H1 (cell line): ENCODE data around the gene CCDC30. TPM values are rescaled to one million over a fixed set of nuclear protein-coding genes. Genes with fewer than 3 reads are reported as not detected.

Experiments
- CTCF ChIA-PET: fragments of 300-600 bp; sonication (Branson Sonifier 250); formaldehyde crosslinking; loops from one replicate; lab custom pipeline; 2021; ENCODE audit not compliant: partially characterized antibody; lab: Charles Lee
- POLR2A ChIA-PET: fragments of 300-600 bp; sonication (Branson Sonifier 250); formaldehyde crosslinking; loops from one replicate; lab custom pipeline; 2021; ENCODE audit warnings: inconsistent platforms; ENCODE audit not compliant: partially characterized antibody; lab: Charles Lee
- DNase-seq, 2 experiments: peaks; one replicate each; pipeline versions ENCODE4 v3.0.0 to v3.0.0-alpha.2; 2010 to 2022; ENCODE audit warnings: low spot score in 2 of 2, low read depth in 1 of 2, mixed read lengths in 1 of 2
- FAIRE-seq: peaks from 2 replicates; lab custom pipeline; 2011; peaks lifted over from hg19 to GRCh38; lab: Jason Lieb, UNC
- H2AFZ ChIP-seq: 2 replicates; pipeline ENCODE4 v1.8.1; 2012; ENCODE audit warnings: low read length, inconsistent platforms
- H2AK5ac ChIP-seq: 2 replicates; pipeline ENCODE4 v1.6.1; 2013; ENCODE audit warnings: low read depth, low read length
- H2BK120ac ChIP-seq: replicated peaks from 2 replicates; pipeline ENCODE3; 2013; ENCODE audit warnings: low read depth, low read length, inconsistent platforms
- H2BK12ac ChIP-seq: 2 replicates; pipeline ENCODE4 v1.6.1; 2013; ENCODE audit warnings: low read depth, low read length
- H2BK15ac ChIP-seq: 2 replicates; pipeline ENCODE4 v1.6.1; 2013; ENCODE audit warnings: low read length
- H2BK20ac ChIP-seq: 2 replicates; pipeline ENCODE4 v1.6.1; 2013; ENCODE audit warnings: low read length
- H2BK5ac ChIP-seq: 2 replicates; pipeline ENCODE4 v1.6.1; 2013; ENCODE audit warnings: low read depth, low read length
- H3K14ac ChIP-seq: 2 replicates; pipeline ENCODE4 v1.6.1; 2013; ENCODE audit warnings: inconsistent platforms; ENCODE audit not compliant: insufficient read length
- H3K18ac ChIP-seq: 2 replicates; pipeline ENCODE4 v1.6.1; 2013; ENCODE audit warnings: low read length; ENCODE audit errors: extremely low read depth
- H3K23ac ChIP-seq: 2 replicates; pipeline ENCODE4 v1.6.1; 2013; ENCODE audit warnings: inconsistent platforms; ENCODE audit not compliant: insufficient read length
- H3K23me2 ChIP-seq: 2 replicates; pipeline ENCODE4 v1.6.1; 2013; ENCODE audit warnings: low read depth, low read length
- H3K27ac ChIP-seq: 2 replicates; pipeline ENCODE4 v1.6.1; 2011; ENCODE audit warnings: low read depth, low read length, inconsistent platforms
- H3K27me3 ChIP-seq, 4 experiments: replicated peaks in 1 of 4; 1 replicate in 1 of 4; 2 replicates in 3 of 4; pipeline versions ENCODE4 v1.6.1 to v1.8.1; 2011 to 2013; ENCODE audit warnings: low read length in 3 of 4, mild to moderate bottlenecking in 3 of 4, inconsistent platforms in 2 of 4, mixed read lengths in 2 of 4, moderate library complexity in 1 of 4; ENCODE audit not compliant: control insufficient read depth in 3 of 4, insufficient read depth in 3 of 4; ENCODE audit errors: extremely low read depth in 1 of 4
- H3K36me3 ChIP-seq, 4 experiments: 2 replicates each; pipeline versions ENCODE4 v1.6.1 to v1.8.1; 2011 to 2013; ENCODE audit warnings: mild to moderate bottlenecking in 4 of 4, low read length in 3 of 4, moderate library complexity in 2 of 4, control low read depth in 1 of 4, inconsistent platforms in 1 of 4; ENCODE audit not compliant: insufficient read depth in 4 of 4, control insufficient read depth in 2 of 4
- H3K4ac ChIP-seq: replicated peaks from 2 replicates; pipeline ENCODE3; 2013; ENCODE audit warnings: low read length, low read depth, mixed read lengths, inconsistent platforms; ENCODE audit not compliant: insufficient read length
- H3K4me1 ChIP-seq, 4 experiments: replicated peaks in 1 of 4; 1 replicate in 1 of 4; 2 replicates in 3 of 4; pipeline versions ENCODE4 v1.6.1 to v1.8.1; 2011 to 2013; ENCODE audit warnings: low read length in 3 of 4, inconsistent platforms in 2 of 4, mixed read lengths in 1 of 4; ENCODE audit not compliant: insufficient read depth in 4 of 4, control insufficient read depth in 3 of 4
- H3K4me2 ChIP-seq, 2 experiments: 2 replicates each; pipeline versions ENCODE4 v1.6.1 to v1.8.1; 2011 to 2013; ENCODE audit warnings: low read depth in 2 of 2, low read length in 2 of 2, control low read depth in 1 of 2, inconsistent platforms in 1 of 2, mild to moderate bottlenecking in 1 of 2; ENCODE audit not compliant: insufficient read depth in 1 of 2
- H3K4me3 ChIP-seq, 4 experiments: fragments of 200-600, 300-600 bp in 1 of 4; sonication (generic), shearing (Covaris generic), sonication (Bioruptor Twin) in 1 of 4; 2 replicates each; pipeline versions ENCODE4 v1.5.1 to v1.8.1; 2011 to 2016; ENCODE audit warnings: low read length in 4 of 4, low read depth in 3 of 4, control low read depth in 2 of 4, inconsistent platforms in 2 of 4, mild to moderate bottlenecking in 2 of 4, mixed read lengths in 1 of 4, moderate library complexity in 1 of 4; ENCODE audit not compliant: insufficient read depth in 2 of 4; ENCODE audit errors: extremely low read depth in 1 of 4
- H3K56ac ChIP-seq: replicated peaks from 2 replicates; pipeline ENCODE3; 2013; ENCODE audit warnings: low read depth, mild to moderate bottlenecking, mixed read lengths, low read length, inconsistent platforms; ENCODE audit not compliant: insufficient read length
- H3K79me1 ChIP-seq: 2 replicates; pipeline ENCODE4 v1.6.1; 2013; ENCODE audit warnings: low read depth, low read length, control low read depth
- H3K79me2 ChIP-seq, 2 experiments: 2 replicates each; pipeline versions ENCODE4 v1.6.1 to v1.8.1; 2012 to 2013; ENCODE audit warnings: low read length in 2 of 2, mild to moderate bottlenecking in 2 of 2, inconsistent platforms in 1 of 2; ENCODE audit not compliant: insufficient read depth in 2 of 2, control insufficient read depth in 1 of 2
- H3K9ac ChIP-seq, 4 experiments: replicated peaks in 1 of 4; 1 replicate in 1 of 4; 2 replicates in 3 of 4; pipeline versions ENCODE4 v1.6.1 to v1.8.1; 2011 to 2013; ENCODE audit warnings: low read depth in 3 of 4, low read length in 3 of 4, control low read depth in 2 of 4, mild to moderate bottlenecking in 2 of 4, moderate library complexity in 2 of 4, inconsistent platforms in 1 of 4; ENCODE audit errors: extremely low read depth in 1 of 4
- H3K9me3 ChIP-seq, 2 experiments: 2 replicates each; pipeline versions ENCODE4 v1.6.1 to v1.8.1; 2012 to 2013; ENCODE audit warnings: mild to moderate bottlenecking in 2 of 2, moderate library complexity in 2 of 2, control low read depth in 1 of 2, inconsistent platforms in 1 of 2, low read depth in 1 of 2, low read length in 1 of 2, mixed read lengths in 1 of 2; ENCODE audit not compliant: insufficient read depth in 2 of 2
- H4K20me1 ChIP-seq, 2 experiments: replicated peaks in 1 of 2; 2 replicates each; pipeline versions ENCODE3 to v1.8.1; 2011 to 2013; ENCODE audit warnings: inconsistent platforms in 2 of 2, low read length in 2 of 2, mild to moderate bottlenecking in 1 of 2; ENCODE audit not compliant: insufficient read depth in 2 of 2, control insufficient read depth in 1 of 2
- H4K5ac ChIP-seq: 2 replicates; pipeline ENCODE4 v1.6.1; 2013; ENCODE audit warnings: low read length, low read depth, mixed read lengths, inconsistent platforms; ENCODE audit not compliant: insufficient read length
- H4K8ac ChIP-seq: 2 replicates; pipeline ENCODE4 v1.8.0; 2013; ENCODE audit warnings: mild to moderate bottlenecking, moderate library complexity, low read length, inconsistent platforms; ENCODE audit not compliant: insufficient read depth; ENCODE audit errors: extremely low read depth
- H4K91ac ChIP-seq: replicated peaks from 2 replicates; pipeline ENCODE3; 2013; ENCODE audit warnings: low read length, mixed read lengths, inconsistent platforms; ENCODE audit not compliant: insufficient read length
- JUN ChIP-seq: IDR thresholded peaks from 2 replicates; pipeline ENCODE4 v1.6.1; 2011; ENCODE audit warnings: low read depth, mild to moderate bottlenecking, improper control_type of control experiment, low read length
- ZNF274 ChIP-seq: IDR thresholded peaks from 2 replicates; pipeline ENCODE4 v1.7.0; 2012; ENCODE audit warnings: low read length, borderline replicate concordance; ENCODE audit errors: extremely low read depth
- WGBS, 2 experiments: shearing (Covaris generic) in 1 of 2; methylation state at CpG; one replicate each; pipeline versions ENCODE4 v1.1.6 to v1.1.7; 2013 to 2015; ENCODE audit warnings: low lambda C conversion rate in 2 of 2, mixed read lengths in 2 of 2, inconsistent platforms in 1 of 2, low coverage in 1 of 2, missing lambda C conversion rate in 1 of 2; ENCODE audit not compliant: insufficient replicate concordance in 2 of 2, insufficient coverage in 1 of 2, insufficient read length in 1 of 2; ENCODE audit errors: extremely low coverage in 1 of 2, missing lambda C conversion rate in 1 of 2; 5-methylcytosine and 5-hydroxymethylcytosine counted together
- polyA plus RNA-seq, 7 experiments: library from polyadenylated mRNA; depleted of rRNA in 3 of 7; stranded (reverse) in 5 of 7; unstranded in 2 of 7; fragments of >200 nt in 5 of 7; fragments of 200-250 nt in 2 of 7; gene quantifications; 1 replicate in 5 of 7; 2 replicates in 1 of 7; 4 replicates in 1 of 7; pipeline versions ENCODE4 v1.2.1 to v1.2.3, GENCODE V29; 2011 to 2013; ENCODE audit warnings: missing spikeins in 2 of 7, mixed read lengths in 2 of 7
- total RNA-seq: library from RNA; stranded (reverse); fragmentation: NEBNext Ultra II Directional; extraction: Animal tissue kit (Norgen Biotek cat#: 25700); gene quantifications from 2 replicates; pipeline ENCODE4 v1.2.1, GENCODE V29; 2021

Gene CCDC30
- total and polyA plus RNA-seq, 2 of the 8 experiments (the other 6 are each of a cell fraction or from before 2014, with no cell fraction given), result 0.60 to 1.8 TPM

DNA sequence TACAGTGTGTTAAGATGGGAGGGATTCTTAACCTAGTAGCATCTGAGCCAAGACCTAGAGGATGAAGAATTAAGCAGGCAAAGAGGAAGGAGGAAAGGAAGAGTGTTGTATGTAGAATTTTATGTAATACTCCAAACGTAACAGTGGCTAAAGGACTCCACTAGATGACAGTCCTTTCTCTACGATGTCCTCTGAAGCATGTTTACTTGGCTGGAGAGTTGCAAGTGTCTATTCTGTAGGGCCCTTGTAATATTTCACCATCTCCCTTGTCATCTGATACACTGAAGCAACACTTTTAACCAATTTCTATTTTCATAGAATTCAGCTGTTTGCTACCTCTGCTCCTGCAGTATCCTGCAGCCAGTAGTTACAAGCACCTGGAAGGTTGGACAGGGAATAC lies 217.0 kb downstream of the CCDC30 start:
- Histone ChIP-seq H3K23me2 (peaks cover 16% of the 10 kb centered on the region), H3K14ac (no peak overlapping the region), H3K4ac (no peak overlapping the region), H2AFZ (no peak overlapping the region), H3K23ac (no peak overlapping the region), H3K18ac (no peak overlapping the region), H2AK5ac (no peak overlapping the region), H4K8ac (no peak overlapping the region), H2BK12ac (no peak overlapping the region), H4K5ac (no peak overlapping the region), H2BK5ac (no peak overlapping the region), H3K79me1 (no peaks in the 10 kb centered on the region; the same call in 1 of the 2 replicates), H3K56ac (no peak overlapping the region), H3K79me2 (peaks cover 22 to 43% of the 10 kb centered on the region in 2 experiments), H3K4me1 (peaks cover 2 to 8% (median 4%) of the 10 kb centered on the region in 4 experiments; a peak in 5 of 7 replicates), H3K4me3 (peak overlapping the region in 1 of 4 experiments; percentile 83; a peak in 3 of 8 replicates), H3K27me3 (no peaks in the 10 kb centered on the region), H4K91ac (no peak overlapping the region), H2BK15ac (no peak overlapping the region), H4K20me1 (peaks cover 11 to 14% of the 10 kb centered on the region in 2 experiments), H3K27ac (no peak overlapping the region), H3K4me2 (peak overlapping the region; percentile 84 to 100; a peak in 1 of 4 replicates), H3K9ac (no peak overlapping the region), H3K9me3 (no peaks in the 10 kb centered on the region), H3K36me3 (peaks cover 0 to 26% (median 10%) of the 10 kb centered on the region in 4 experiments; a peak in 6 of 8 replicates), H2BK20ac (no peak overlapping the region), H2BK120ac (no peak overlapping the region)
- DNase-seq (no peak), FAIRE-seq (no peak)
- POLR2A ChIA-PET, result interaction anchor here (0.7 to 7.3 kb wide), 8 partner anchors 9 to 61 kb away, joined by 3 to 94 read pairs (median 19); partner anchors contain the start of gene CLDN19
- WGBS, 2 experiments, result 96% methylated on average over 2 of the region's 2 CpGs; no CpG with 5 or more reads in 1 of the 2 experiments
- CTCF ChIA-PET, result interaction anchor here (2.3 kb wide), 1 partner anchor 67 kb away, joined by 11 read pairs; no protein-coding TSS in a partner anchor
- no peak for TF ChIP-seq JUN
- TF ChIP-seq ZNF274, result no peak
